Glutamatergic neuron (in vitro differentiated cells): ENCODE results near the gene PAEP. TPM values are rescaled to one million over a fixed set of nuclear protein-coding genes. Genes with fewer than 3 reads are reported as not detected.

Experiments used
- DNase-seq: peaks from one replicate; pipeline ENCODE4 v3.0.0; 2022
- H3K27ac Mint-ChIP-seq: one replicate; pipeline ENCODE4 v1.8.0; 2020; ENCODE audit warnings: mild to moderate bottlenecking, mixed read lengths, inconsistent platforms; ENCODE audit not compliant: unreplicated experiment
- H3K27me3 Mint-ChIP-seq: one replicate; pipeline ENCODE4 v1.8.0; 2020; ENCODE audit warnings: mild to moderate bottlenecking, moderate library complexity, mixed read lengths, inconsistent platforms; ENCODE audit not compliant: unreplicated experiment
- H3K36me3 Mint-ChIP-seq: one replicate; pipeline ENCODE4 v1.8.0; 2020; ENCODE audit warnings: mild to moderate bottlenecking, mixed read lengths, inconsistent platforms; ENCODE audit not compliant: unreplicated experiment
- H3K4me1 Mint-ChIP-seq: one replicate; pipeline ENCODE4 v1.8.0; 2020; ENCODE audit warnings: mild to moderate bottlenecking, low read depth, mixed read lengths, inconsistent platforms; ENCODE audit not compliant: unreplicated experiment
- H3K4me3 Mint-ChIP-seq: one replicate; pipeline ENCODE4 v1.8.0; 2020; ENCODE audit warnings: mild to moderate bottlenecking, mixed read lengths, inconsistent platforms; ENCODE audit not compliant: unreplicated experiment
- H3K9me3 Mint-ChIP-seq: one replicate; pipeline ENCODE4 v1.8.0; 2020; ENCODE audit warnings: mild to moderate bottlenecking, moderate library complexity, mixed read lengths, inconsistent platforms; ENCODE audit not compliant: unreplicated experiment
- CTCF ChIP-seq: fragments of 200-600 bp; sonication (generic); IDR thresholded peaks from one replicate; pipeline ENCODE4 v1.5.0; 2021; ENCODE audit not compliant: partially characterized antibody, unreplicated experiment
- total RNA-seq: library from RNA; stranded (reverse); fragmentation: NEBNext Ultra II Directional; extraction: Animal tissue kit (Norgen Biotek cat#: 25700); gene quantifications from one replicate; pipeline ENCODE4 v1.2.1, GENCODE V29; 2021; ENCODE audit not compliant: unreplicated experiment

The PAEP gene
- total RNA-seq, 1 donor from 2014 or later, result not detected

- Mint-ChIP-seq H3K36me3 (no peaks in the 10 kb centered on the region), H3K4me1 (no peaks in the 10 kb centered on the region), H3K27ac (no peak overlapping the region), H3K9me3 (no peaks in the 10 kb centered on the region), H3K27me3 (peaks cover 3% of the 10 kb centered on the region), H3K4me3 (no peak overlapping the region)
- DNase-seq, result no peak
- no peak for TF ChIP-seq CTCF
Measured at GRCh38 chr9:135587658-135588057, 26.1 kb downstream of the PAEP start.

- no peak for TF ChIP-seq CTCF
- no peak overlapping the region for H3K4me3 Mint-ChIP-seq
- peaks cover 3% of the 10 kb centered on the region for H3K27me3 Mint-ChIP-seq
- no peaks in the 10 kb centered on the region for H3K4me1 Mint-ChIP-seq
- no peak for DNase-seq
- no peaks in the 10 kb centered on the region for H3K9me3 Mint-ChIP-seq
- no peaks in the 10 kb centered on the region for H3K36me3 Mint-ChIP-seq
- no peak overlapping the region for H3K27ac Mint-ChIP-seq
Measured at GRCh38 chr9:135588371-135588770, 26.8 kb downstream of the PAEP start.

- Mint-ChIP-seq H3K36me3 (peaks cover 4% of the 10 kb centered on the region), H3K27ac (no peak overlapping the region), H3K9me3 (no peaks in the 10 kb centered on the region), H3K4me3 (no peak overlapping the region), H3K27me3 (peaks cover 3% of the 10 kb centered on the region), H3K4me1 (no peaks in the 10 kb centered on the region)
- no peak for DNase-seq
- no peak for TF ChIP-seq CTCF
Measured at GRCh38 chr9:135588886-135589595, 27.5 kb downstream of the PAEP start.

GRCh38 chr9:135589596-135590485, 28.3 kb downstream of the PAEP start:
- Mint-ChIP-seq H3K27ac (no peak overlapping the region), H3K27me3 (peaks cover 3% of the 10 kb centered on the region), H3K4me1 (no peaks in the 10 kb centered on the region), H3K4me3 (no peak overlapping the region), H3K9me3 (no peaks in the 10 kb centered on the region), H3K36me3 (peaks cover 4% of the 10 kb centered on the region)
- DNase-seq, result no peak
- TF ChIP-seq CTCF, result no peak
